Muscle of arm (tissue), 12 donors: ENCODE data around the gene GDF9. TPM values are rescaled to one million over a fixed set of nuclear protein-coding genes. Genes with fewer than 3 reads are reported as not detected.
"Not testable (repeated sequence)": the region's sequence is repeated elsewhere in the genome, so short reads cannot be mapped to it uniquely, and the experiment has no call there.

Experiments used
- DNase-seq: peaks from one replicate; pipeline ENCODE4 v3.0.0-alpha.2; 2013
- polyA plus RNA-seq, 12 donors: library from polyadenylated mRNA; unstranded; fragments of 120-200 nt; gene quantifications; one replicate each; pipeline ENCODE4 v1.2.1, GENCODE V29; 2013; ENCODE audit not compliant: insufficient read length in 12 of 12

GDF9 gene
- polyA plus RNA-seq, 12 donors = 0.34 to 1.4 (median 0.87) TPM; not detected in 2

GRCh38 chr5:132873119-132873929 is 7.1 kb upstream of the GDF9 start, which contains the start of gene LEAP2:
LEAP2 (plus strand) TSS chr5:132873668; CDS start chr5:132873695, 27 bp downstream.
- DNase-seq = no peak

- no peak for DNase-seq
Measured at GRCh38 chr5:132872788-132873118, 6.5 kb upstream of the GDF9 start.

GRCh38 chr5:132871459-132872284 is 5.4 kb upstream of the GDF9 start:
- DNase-seq = no peak

GRCh38 chr5:132870801-132871200 is 4.5 kb upstream of the GDF9 start:
- no peak for DNase-seq

GRCh38 chr5:132868754-132869153 is 2.5 kb upstream of the GDF9 start:
- no peak for DNase-seq

GRCh38 chr5:132867046-132867451 is 780 bp upstream of the GDF9 start:
- DNase-seq = no peak

GRCh38 chr5:132865668-132866341 is 464 bp downstream of the GDF9 start:
- no peak for DNase-seq

- no peak for DNase-seq
Measured at GRCh38 chr5:132860742-132861141, 5.5 kb downstream of the GDF9 start.

GRCh38 chr5:132859889-132860437 is 6.3 kb downstream of the GDF9 start:
- DNase-seq = no peak

- DNase-seq = no peak
Measured at GRCh38 chr5:132856011-132856410, 10.3 kb downstream of the GDF9 start.

- DNase-seq = not testable (repeated sequence)
Measured at GRCh38 chr5:132854992-132855391, 11.3 kb downstream of the GDF9 start.

- DNase-seq = no peak
Measured at GRCh38 chr5:132854301-132854700, 12.0 kb downstream of the GDF9 start.

GRCh38 chr5:132853790-132854189 is 12.5 kb downstream of the GDF9 start:
- DNase-seq = no peak

- no peak for DNase-seq
Measured at GRCh38 chr5:132853323-132853722, 12.9 kb downstream of the GDF9 start.

GRCh38 chr5:132850066-132850465 is 16.2 kb downstream of the GDF9 start:
- no peak for DNase-seq

- DNase-seq = no peak
Measured at GRCh38 chr5:132849347-132849746, 16.9 kb downstream of the GDF9 start.

- no peak for DNase-seq
Measured at GRCh38 chr5:132848270-132848669, 18.0 kb downstream of the GDF9 start.

GRCh38 chr5:132841305-132841704 is 25.0 kb downstream of the GDF9 start:
- DNase-seq = no peak

- DNase-seq = no peak
Measured at GRCh38 chr5:132840896-132841295, 25.4 kb downstream of the GDF9 start.

GRCh38 chr5:132840313-132840712 is 26.0 kb downstream of the GDF9 start:
- DNase-seq = no peak

GRCh38 chr5:132839426-132840301 is 26.6 kb downstream of the GDF9 start:
- DNase-seq = no peak
